Fibroblast of skin of right biceps (primary cell): Measurements from ENCODE around the gene MAPK6.
"Not testable (repeated sequence)": the region's sequence is repeated elsewhere in the genome, so short reads cannot be mapped to it uniquely, and the experiment has no call there.

Source experiments
- DNase-seq: peaks from one replicate; pipeline ENCODE4 v3.0.0-alpha.2; 2013

Gene MAPK6

GRCh38 chr15:52083603-52084002, 64.6 kb downstream of the MAPK6 start:
- no peak for DNase-seq

- DNase-seq: no peak
Measured at GRCh38 chr15:52085299-52085698, 66.3 kb downstream of the MAPK6 start.

GRCh38 chr15:52086011-52086786, 67.2 kb downstream of the MAPK6 start:
- DNase-seq: no peak

- no peak for DNase-seq
Measured at GRCh38 chr15:52090193-52090592, 71.2 kb downstream of the MAPK6 start.

- no peak for DNase-seq
Measured at GRCh38 chr15:52093167-52093538, 74.1 kb downstream of the MAPK6 start.

- peak; percentile 91 for DNase-seq
Measured at GRCh38 chr15:52093539-52094510, 74.8 kb downstream of the MAPK6 start.

GRCh38 chr15:52094811-52095584, 76.0 kb downstream of the MAPK6 start:
- DNase-seq: no peak

- DNase-seq: peak; percentile 88
Measured at GRCh38 chr15:52095597-52096262, 76.7 kb downstream of the MAPK6 start.

GRCh38 chr15:52096536-52096935, 77.5 kb downstream of the MAPK6 start:
- not testable (repeated sequence) for DNase-seq

GRCh38 chr15:52097180-52097579, 78.2 kb downstream of the MAPK6 start:
- DNase-seq: no peak

GRCh38 chr15:52098323-52098722, 79.3 kb downstream of the MAPK6 start:
- DNase-seq: no peak

- no peak for DNase-seq
Measured at GRCh38 chr15:52099651-52100272, 80.7 kb downstream of the MAPK6 start.

- peak; percentile 92 for DNase-seq
Measured at GRCh38 chr15:52100807-52101442, 81.9 kb downstream of the MAPK6 start.

- DNase-seq: no peak
Measured at GRCh38 chr15:52101542-52102323, 82.7 kb downstream of the MAPK6 start.

GRCh38 chr15:52102463-52102862, 83.4 kb downstream of the MAPK6 start:
- DNase-seq: peak; percentile 73

GRCh38 chr15:52103217-52104207, 84.5 kb downstream of the MAPK6 start:
- peak; percentile 94 for DNase-seq

GRCh38 chr15:52104532-52105004, 85.5 kb downstream of the MAPK6 start:
- no peak for DNase-seq

GRCh38 chr15:52105846-52106245, 86.8 kb downstream of the MAPK6 start:
- DNase-seq: no peak

- DNase-seq: no peak
Measured at GRCh38 chr15:52106641-52107040, 87.6 kb downstream of the MAPK6 start.
